ENCODE data around the gene KSR1.

GRCh38 chr17:27535975-27536374 is 79.7 kb downstream of the KSR1 start:
- TF ChIP-seq BACH1 (IDR thresholded peaks at IDR 0.05; ENCODE audit: borderline replicate concordance) = no peak
- no peak for TF ChIP-seq ATF3 (IDR thresholded peaks at IDR 0.05; ENCODE audit: borderline replicate concordance, extremely low read depth, low read depth, low read length)
- no peak for TF ChIP-seq RBBP5 (conservative IDR thresholded peaks at IDR 0.05)
- no peak for TF ChIP-seq MAX (IDR thresholded peaks at IDR 0.05; ENCODE audit: low read depth, low read length)
- no peak for TF ChIP-seq ZBTB33 (IDR thresholded peaks at IDR 0.05)
- no peak for TF ChIP-seq CTCF (IDR thresholded peaks at IDR 0.05 in 2 of 3, conservative IDR thresholded peaks at IDR 0.05 in 1 of 3; ENCODE audit: control insufficient read depth in 2 of 3, extremely low read depth in 1 of 3, insufficient read depth in 1 of 3, low read depth in 3 of 3, low read length in 3 of 3)
- no peak for TF ChIP-seq USF1 (IDR thresholded peaks at IDR 0.05; ENCODE audit: borderline replicate concordance, extremely low read length, insufficient read depth, low read depth, low read length)
- TF ChIP-seq SREBF2 (IDR thresholded peaks at IDR 0.05; ENCODE audit: low read length) = no peak
- no peak for TF ChIP-seq POLR2AphosphoS5 (IDR thresholded peaks at IDR 0.05; ENCODE audit: low read length)

All from GM12878 (cell line).